Type B pancreatic cell (in vitro differentiated cells): ENCODE measurements around the gene USP17L5. TPM values are rescaled to one million over a fixed set of nuclear protein-coding genes. Genes with fewer than 3 reads are reported as not detected.
"Not testable (repeated sequence)": the region's sequence is repeated elsewhere in the genome, so short reads cannot be mapped to it uniquely, and the experiment has no call there.

Source experiments
- DNase-seq: peaks from one replicate; pipeline ENCODE4 v3.0.0; 2021; ENCODE audit warnings: mixed read lengths; ENCODE audit not compliant: unreplicated experiment; ENCODE audit errors: extremely low spot score
- H3K27ac Mint-ChIP-seq: 2 replicates; pipeline ENCODE4 v1.8.0; 2021; ENCODE audit warnings: mild to moderate bottlenecking, mixed read lengths
- H3K27me3 Mint-ChIP-seq: 2 replicates; pipeline ENCODE4 v1.8.0; 2021; ENCODE audit warnings: mixed read lengths
- H3K36me3 Mint-ChIP-seq: 2 replicates; pipeline ENCODE4 v1.8.0; 2021; ENCODE audit warnings: mixed read lengths
- H3K4me1 Mint-ChIP-seq: one replicate; pipeline ENCODE4 v1.8.0; 2021; ENCODE audit warnings: mixed read lengths; ENCODE audit not compliant: unreplicated experiment
- H3K4me3 Mint-ChIP-seq: 2 replicates; pipeline ENCODE4 v1.8.0; 2021; ENCODE audit warnings: mild to moderate bottlenecking, mixed read lengths
- H3K9me3 Mint-ChIP-seq: 2 replicates; pipeline ENCODE4 v1.8.0; 2021; ENCODE audit warnings: mixed read lengths
- long read RNA-seq: library from polyadenylated mRNA; unstranded; transcript quantifications from one replicate; pipeline ENCODE4 v2.0.0, GENCODE V29; 2020
- total RNA-seq: library from RNA; stranded (reverse); gene quantifications from 2 replicates; pipeline ENCODE4 v1.2.1, GENCODE V29; 2021; ENCODE audit warnings: low replicate concordance

The USP17L5 gene, protein sequence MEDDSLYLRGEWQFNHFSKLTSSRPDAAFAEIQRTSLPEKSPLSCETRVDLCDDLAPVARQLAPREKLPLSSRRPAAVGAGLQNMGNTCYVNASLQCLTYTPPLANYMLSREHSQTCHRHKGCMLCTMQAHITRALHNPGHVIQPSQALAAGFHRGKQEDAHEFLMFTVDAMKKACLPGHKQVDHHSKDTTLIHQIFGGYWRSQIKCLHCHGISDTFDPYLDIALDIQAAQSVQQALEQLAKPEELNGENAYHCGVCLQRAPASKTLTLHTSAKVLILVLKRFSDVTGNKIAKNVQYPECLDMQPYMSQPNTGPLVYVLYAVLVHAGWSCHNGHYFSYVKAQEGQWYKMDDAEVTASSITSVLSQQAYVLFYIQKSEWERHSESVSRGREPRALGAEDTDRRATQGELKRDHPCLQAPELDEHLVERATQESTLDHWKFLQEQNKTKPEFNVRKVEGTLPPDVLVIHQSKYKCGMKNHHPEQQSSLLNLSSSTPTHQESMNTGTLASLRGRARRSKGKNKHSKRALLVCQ
- total RNA-seq, result not detected in 2 replicates
- long read RNA-seq, result 0 reads

DNA sequence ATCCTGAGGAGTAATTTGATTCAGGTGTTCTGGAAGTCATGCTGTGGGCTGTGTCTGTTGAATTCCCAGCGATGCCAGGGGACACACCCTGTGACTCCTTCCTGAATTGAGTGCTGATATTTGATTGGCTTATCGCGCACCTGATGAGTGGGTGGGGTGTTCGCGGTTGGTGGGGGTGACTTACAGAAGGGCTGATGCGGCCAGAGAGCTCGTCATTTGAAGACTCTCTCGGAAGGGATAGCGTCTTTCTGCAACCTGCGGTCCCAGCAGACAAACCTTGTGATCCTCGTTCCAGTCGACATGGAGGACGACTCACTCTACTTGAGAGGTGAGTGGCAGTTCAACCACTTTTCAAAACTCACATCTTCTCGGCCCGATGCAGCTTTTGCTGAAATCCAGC lies at the start of gene USP17L5:
Gene USP17L5 (plus strand): TSS at position 301 of the 400 bp plus-strand sequence. CDS start 0 bp downstream, at position 301.
- H3K27me3 Mint-ChIP-seq, DNase-seq, H3K36me3 Mint-ChIP-seq, H3K9me3 Mint-ChIP-seq, H3K4me1 Mint-ChIP-seq, H3K4me3 Mint-ChIP-seq, H3K27ac Mint-ChIP-seq: not testable (repeated sequence)

DNA sequence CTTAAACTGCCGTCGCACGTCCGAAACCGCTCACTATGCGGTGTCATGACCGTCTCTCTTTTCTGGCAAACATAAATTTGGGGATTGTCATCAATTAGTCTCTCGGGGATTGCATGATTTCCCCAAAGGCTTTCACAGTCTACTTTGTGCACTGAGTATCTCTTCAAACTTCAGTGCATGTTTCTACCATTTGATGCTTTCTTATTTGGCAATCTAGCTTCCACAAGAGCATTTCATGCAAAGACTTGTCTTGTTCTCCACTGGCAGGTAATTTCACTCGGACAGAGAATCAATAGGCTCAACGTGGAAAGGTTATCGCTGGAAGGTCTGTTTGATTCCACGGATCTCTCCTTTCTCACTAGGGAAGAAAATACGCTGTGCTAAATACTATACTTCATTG lies 15.0 kb upstream of the USP17L5 start:
- H3K4me1 Mint-ChIP-seq, DNase-seq, H3K27me3 Mint-ChIP-seq, H3K4me3 Mint-ChIP-seq, H3K27ac Mint-ChIP-seq, H3K9me3 Mint-ChIP-seq, H3K36me3 Mint-ChIP-seq: not testable (repeated sequence)

DNA sequence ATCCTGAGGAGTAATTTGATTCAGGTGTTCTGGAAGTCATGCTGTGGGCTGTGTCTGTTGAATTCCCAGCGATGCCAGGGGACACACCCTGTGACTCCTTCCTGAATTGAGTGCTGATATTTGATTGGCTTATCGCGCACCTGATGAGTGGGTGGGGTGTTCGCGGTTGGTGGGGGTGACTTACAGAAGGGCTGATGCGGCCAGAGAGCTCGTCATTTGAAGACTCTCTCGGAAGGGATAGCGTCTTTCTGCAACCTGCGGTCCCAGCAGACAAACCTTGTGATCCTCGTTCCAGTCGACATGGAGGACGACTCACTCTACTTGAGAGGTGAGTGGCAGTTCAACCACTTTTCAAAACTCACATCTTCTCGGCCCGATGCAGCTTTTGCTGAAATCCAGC lies 14.3 kb upstream of the USP17L5 start, which contains the start of gene USP17L24:
Gene USP17L24 (plus strand): TSS at position 301 of the 400 bp plus-strand sequence. CDS start 0 bp downstream, at position 301.
- H3K9me3 Mint-ChIP-seq, H3K27ac Mint-ChIP-seq, DNase-seq, H3K36me3 Mint-ChIP-seq, H3K4me1 Mint-ChIP-seq, H3K4me3 Mint-ChIP-seq, H3K27me3 Mint-ChIP-seq: not testable (repeated sequence)

DNA sequence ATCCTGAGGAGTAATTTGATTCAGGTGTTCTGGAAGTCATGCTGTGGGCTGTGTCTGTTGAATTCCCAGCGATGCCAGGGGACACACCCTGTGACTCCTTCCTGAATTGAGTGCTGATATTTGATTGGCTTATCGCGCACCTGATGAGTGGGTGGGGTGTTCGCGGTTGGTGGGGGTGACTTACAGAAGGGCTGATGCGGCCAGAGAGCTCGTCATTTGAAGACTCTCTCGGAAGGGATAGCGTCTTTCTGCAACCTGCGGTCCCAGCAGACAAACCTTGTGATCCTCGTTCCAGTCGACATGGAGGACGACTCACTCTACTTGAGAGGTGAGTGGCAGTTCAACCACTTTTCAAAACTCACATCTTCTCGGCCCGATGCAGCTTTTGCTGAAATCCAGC lies 9.6 kb upstream of the USP17L5 start, which contains the start of gene USP17L25:
Gene USP17L25 (plus strand): TSS at position 301 of the 400 bp plus-strand sequence. CDS start 0 bp downstream, at position 301.
- DNase-seq, result not testable (repeated sequence)

DNA sequence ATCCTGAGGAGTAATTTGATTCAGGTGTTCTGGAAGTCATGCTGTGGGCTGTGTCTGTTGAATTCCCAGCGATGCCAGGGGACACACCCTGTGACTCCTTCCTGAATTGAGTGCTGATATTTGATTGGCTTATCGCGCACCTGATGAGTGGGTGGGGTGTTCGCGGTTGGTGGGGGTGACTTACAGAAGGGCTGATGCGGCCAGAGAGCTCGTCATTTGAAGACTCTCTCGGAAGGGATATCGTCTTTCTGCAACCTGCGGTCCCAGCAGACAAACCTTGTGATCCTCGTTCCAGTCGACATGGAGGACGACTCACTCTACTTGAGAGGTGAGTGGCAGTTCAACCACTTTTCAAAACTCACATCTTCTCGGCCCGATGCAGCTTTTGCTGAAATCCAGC lies 4.8 kb upstream of the USP17L5 start, which contains the start of gene USP17L26:
Gene USP17L26 (plus strand): TSS at position 301 of the 400 bp plus-strand sequence. CDS start 0 bp downstream, at position 301.
- not testable (repeated sequence) for H3K9me3 Mint-ChIP-seq, DNase-seq, H3K27me3 Mint-ChIP-seq, H3K4me1 Mint-ChIP-seq, H3K4me3 Mint-ChIP-seq, H3K27ac Mint-ChIP-seq, H3K36me3 Mint-ChIP-seq

More for the DNA sequence above, 9.6 kb upstream of the USP17L5 start, which contains the start of gene USP17L25:
- H3K4me1 Mint-ChIP-seq, H3K4me3 Mint-ChIP-seq, H3K27ac Mint-ChIP-seq, H3K36me3 Mint-ChIP-seq, H3K27me3 Mint-ChIP-seq, H3K9me3 Mint-ChIP-seq: not testable (repeated sequence)

DNA sequence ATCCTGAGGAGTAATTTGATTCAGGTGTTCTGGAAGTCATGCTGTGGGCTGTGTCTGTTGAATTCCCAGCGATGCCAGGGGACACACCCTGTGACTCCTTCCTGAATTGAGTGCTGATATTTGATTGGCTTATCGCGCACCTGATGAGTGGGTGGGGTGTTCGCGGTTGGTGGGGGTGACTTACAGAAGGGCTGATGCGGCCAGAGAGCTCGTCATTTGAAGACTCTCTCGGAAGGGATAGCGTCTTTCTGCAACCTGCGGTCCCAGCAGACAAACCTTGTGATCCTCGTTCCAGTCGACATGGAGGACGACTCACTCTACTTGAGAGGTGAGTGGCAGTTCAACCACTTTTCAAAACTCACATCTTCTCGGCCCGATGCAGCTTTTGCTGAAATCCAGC lies 4.6 kb downstream of the USP17L5 start, which contains the start of gene USP17L27:
Gene USP17L27 (plus strand): TSS at position 301 of the 400 bp plus-strand sequence. CDS start 0 bp downstream, at position 301.
- H3K27ac Mint-ChIP-seq, H3K36me3 Mint-ChIP-seq, H3K4me3 Mint-ChIP-seq, H3K27me3 Mint-ChIP-seq, H3K4me1 Mint-ChIP-seq, DNase-seq, H3K9me3 Mint-ChIP-seq: not testable (repeated sequence)

DNA sequence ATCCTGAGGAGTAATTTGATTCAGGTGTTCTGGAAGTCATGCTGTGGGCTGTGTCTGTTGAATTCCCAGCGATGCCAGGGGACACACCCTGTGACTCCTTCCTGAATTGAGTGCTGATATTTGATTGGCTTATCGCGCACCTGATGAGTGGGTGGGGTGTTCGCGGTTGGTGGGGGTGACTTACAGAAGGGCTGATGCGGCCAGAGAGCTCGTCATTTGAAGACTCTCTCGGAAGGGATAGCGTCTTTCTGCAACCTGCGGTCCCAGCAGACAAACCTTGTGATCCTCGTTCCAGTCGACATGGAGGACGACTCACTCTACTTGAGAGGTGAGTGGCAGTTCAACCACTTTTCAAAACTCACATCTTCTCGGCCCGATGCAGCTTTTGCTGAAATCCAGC lies 9.4 kb downstream of the USP17L5 start, which contains the start of gene USP17L28:
Gene USP17L28 (plus strand): TSS at position 301 of the 400 bp plus-strand sequence. CDS start 0 bp downstream, at position 301.
- not testable (repeated sequence) for DNase-seq, H3K4me3 Mint-ChIP-seq, H3K27me3 Mint-ChIP-seq, H3K36me3 Mint-ChIP-seq, H3K4me1 Mint-ChIP-seq, H3K27ac Mint-ChIP-seq, H3K9me3 Mint-ChIP-seq

DNA sequence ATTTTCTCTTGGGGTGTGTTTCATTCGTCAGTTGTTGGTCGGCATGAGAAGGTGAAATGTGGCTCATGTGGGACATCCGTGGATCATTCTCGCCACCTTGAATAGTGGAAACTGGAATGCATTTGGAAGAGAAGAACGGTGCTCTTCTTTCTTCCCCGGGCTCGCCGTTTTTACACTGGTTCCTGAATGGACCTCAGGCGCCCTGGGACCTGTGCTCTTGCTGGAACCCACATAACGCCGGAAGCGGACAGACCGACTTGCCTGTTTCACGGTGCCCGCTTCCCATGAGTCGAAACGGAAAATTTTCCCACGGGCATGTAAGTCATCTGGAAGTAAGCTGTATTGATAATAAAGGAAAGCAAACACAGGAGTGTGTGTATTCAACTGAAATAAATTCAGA lies 11.7 kb downstream of the USP17L5 start:
- not testable (repeated sequence) for H3K36me3 Mint-ChIP-seq, H3K27ac Mint-ChIP-seq, DNase-seq, H3K4me3 Mint-ChIP-seq, H3K4me1 Mint-ChIP-seq, H3K9me3 Mint-ChIP-seq, H3K27me3 Mint-ChIP-seq

DNA sequence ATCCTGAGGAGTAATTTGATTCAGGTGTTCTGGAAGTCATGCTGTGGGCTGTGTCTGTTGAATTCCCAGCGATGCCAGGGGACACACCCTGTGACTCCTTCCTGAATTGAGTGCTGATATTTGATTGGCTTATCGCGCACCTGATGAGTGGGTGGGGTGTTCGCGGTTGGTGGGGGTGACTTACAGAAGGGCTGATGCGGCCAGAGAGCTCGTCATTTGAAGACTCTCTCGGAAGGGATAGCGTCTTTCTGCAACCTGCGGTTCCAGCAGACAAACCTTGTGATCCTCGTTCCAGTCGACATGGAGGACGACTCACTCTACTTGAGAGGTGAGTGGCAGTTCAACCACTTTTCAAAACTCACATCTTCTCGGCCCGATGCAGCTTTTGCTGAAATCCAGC lies 14.1 kb downstream of the USP17L5 start, which contains the start of gene USP17L29:
Gene USP17L29 (plus strand): TSS at position 301 of the 400 bp plus-strand sequence. CDS start 0 bp downstream, at position 301.
- H3K36me3 Mint-ChIP-seq, H3K4me1 Mint-ChIP-seq, H3K27me3 Mint-ChIP-seq, H3K4me3 Mint-ChIP-seq, H3K27ac Mint-ChIP-seq, H3K9me3 Mint-ChIP-seq, DNase-seq: not testable (repeated sequence)

DNA sequence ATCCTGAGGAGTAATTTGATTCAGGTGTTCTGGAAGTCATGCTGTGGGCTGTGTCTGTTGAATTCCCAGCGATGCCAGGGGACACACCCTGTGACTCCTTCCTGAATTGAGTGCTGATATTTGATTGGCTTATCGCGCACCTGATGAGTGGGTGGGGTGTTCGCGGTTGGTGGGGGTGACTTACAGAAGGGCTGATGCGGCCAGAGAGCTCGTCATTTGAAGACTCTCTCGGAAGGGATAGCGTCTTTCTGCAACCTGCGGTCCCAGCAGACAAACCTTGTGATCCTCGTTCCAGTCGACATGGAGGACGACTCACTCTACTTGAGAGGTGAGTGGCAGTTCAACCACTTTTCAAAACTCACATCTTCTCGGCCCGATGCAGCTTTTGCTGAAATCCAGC lies 23.6 kb downstream of the USP17L5 start, which contains the start of gene USP17L30:
Gene USP17L30 (plus strand): TSS at position 301 of the 400 bp plus-strand sequence. CDS start 0 bp downstream, at position 301.
- not testable (repeated sequence) for H3K4me1 Mint-ChIP-seq, H3K27ac Mint-ChIP-seq

DNA sequence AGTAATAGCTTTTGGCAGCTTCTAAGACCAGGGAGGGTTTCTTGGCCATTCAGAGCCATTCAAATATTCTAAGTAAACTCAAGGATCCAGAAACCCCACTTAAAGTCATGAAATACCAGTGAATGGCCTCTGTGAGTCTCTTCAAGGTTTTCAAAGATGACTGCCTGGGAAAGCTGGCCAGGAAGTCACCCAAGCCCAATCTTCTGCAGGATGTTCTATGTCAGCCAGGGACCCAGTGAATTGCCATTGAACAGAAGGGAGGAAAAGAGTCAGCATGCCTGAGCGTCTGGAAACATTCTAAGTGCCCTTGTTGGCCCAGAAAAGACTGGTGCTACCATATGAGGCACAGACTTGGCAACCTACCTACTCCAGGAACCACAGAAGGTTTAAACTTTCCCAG lies 40.7 kb downstream of the USP17L5 start:
- H3K4me3 Mint-ChIP-seq, DNase-seq, H3K4me1 Mint-ChIP-seq, H3K36me3 Mint-ChIP-seq, H3K9me3 Mint-ChIP-seq, H3K27ac Mint-ChIP-seq, H3K27me3 Mint-ChIP-seq: not testable (repeated sequence)

More for the DNA sequence above, 23.6 kb downstream of the USP17L5 start, which contains the start of gene USP17L30:
- not testable (repeated sequence) for H3K9me3 Mint-ChIP-seq, H3K27me3 Mint-ChIP-seq, H3K36me3 Mint-ChIP-seq, DNase-seq, H3K4me3 Mint-ChIP-seq
